Smooth muscle cell (in vitro differentiated cells): ENCODE data around the gene CWH43. TPM values are rescaled to one million over a fixed set of nuclear protein-coding genes. Genes with fewer than 3 reads are reported as not detected.
"Not testable (repeated sequence)": the region's sequence is repeated elsewhere in the genome, so short reads cannot be mapped to it uniquely, and the experiment has no call there.

ENCODE experiments used
- DNase-seq: peaks from one replicate; lab custom pipeline; 2025; ENCODE audit not compliant: unreplicated experiment; lab: John Stamatoyannopoulos, UW
- H2AFZ ChIP-seq: fragments of 200-600 bp; sonication (generic); 2 replicates; pipeline ENCODE4 v1.6.0; 2016; ENCODE audit warnings: antibody characterized with exemption, low read depth, mild to moderate bottlenecking
- H3F3A ChIP-seq: fragments of 200-600 bp; sonication (generic); 2 replicates; pipeline ENCODE4 v1.6.0; 2017; ENCODE audit warnings: antibody characterized with exemption, low read depth
- H3K27ac ChIP-seq: fragments of 200-600 bp; sonication (generic); 2 replicates; pipeline ENCODE4 v1.5.1; 2016; ENCODE audit warnings: low read depth, mild to moderate bottlenecking
- H3K27me3 ChIP-seq: fragments of 200-600 bp; sonication (generic); 2 replicates; pipeline ENCODE4 v1.6.1; 2016; ENCODE audit warnings: low read depth, mild to moderate bottlenecking
- H3K36me3 ChIP-seq: fragments of 200-600 bp; sonication (generic); 2 replicates; pipeline ENCODE4 v1.5.1; 2016; ENCODE audit warnings: low read depth
- H3K4me1 ChIP-seq: fragments of 200-600 bp; sonication (generic); 2 replicates; pipeline ENCODE4 v1.5.1; 2016; ENCODE audit warnings: low read depth
- H3K4me2 ChIP-seq: fragments of 200-600 bp; sonication (generic); 2 replicates; pipeline ENCODE4 v1.6.0; 2016; ENCODE audit warnings: mild to moderate bottlenecking
- H3K4me3 ChIP-seq: fragments of 200-600 bp; sonication (generic); 2 replicates; pipeline ENCODE4 v1.5.1; 2016; ENCODE audit warnings: mild to moderate bottlenecking
- H3K79me2 ChIP-seq: fragments of 200-600 bp; sonication (generic); 2 replicates; pipeline ENCODE4 v1.6.0; 2016; ENCODE audit warnings: low read depth, mild to moderate bottlenecking
- H3K9ac ChIP-seq: fragments of 200-600 bp; sonication (generic); 2 replicates; pipeline ENCODE4 v1.6.0; 2016; ENCODE audit warnings: low read depth
- H3K9me3 ChIP-seq: fragments of 200-600 bp; sonication (generic); replicated peaks from 2 replicates; pipeline ENCODE4 v1.5.1; 2016; ENCODE audit warnings: low read depth
- H4K20me1 ChIP-seq: fragments of 200-600 bp; sonication (generic); 2 replicates; pipeline ENCODE4 v1.6.0; 2016; ENCODE audit warnings: low read depth
- WGBS: methylation state at CpG from one replicate; pipeline ENCODE4 v1.1.7; 2016; ENCODE audit warnings: low lambda C conversion rate; 5-methylcytosine and 5-hydroxymethylcytosine counted together
- polyA plus RNA-seq: library from polyadenylated mRNA; unstranded; fragments of >200 nt; fragmentation: Nextera tagmentation; extraction: Ambion mirVana; gene quantifications from 2 replicates; pipeline ENCODE4 v1.2.1, GENCODE V29; 2016
- total RNA-seq: library from RNA; depleted of rRNA; stranded (reverse); fragments of >200 nt; gene quantifications from 2 replicates; pipeline ENCODE4 v1.2.3, GENCODE V29; 2014

The CWH43 gene
- total and polyA plus RNA-seq, 2 experiments from 2014 or later = 0.50 to 7.2 TPM

- not testable (repeated sequence) for H3K79me2 ChIP-seq, H4K20me1 ChIP-seq, H3K27ac ChIP-seq, H3K4me1 ChIP-seq, H3K4me2 ChIP-seq, H3K27me3 ChIP-seq, H3K9ac ChIP-seq, DNase-seq, H3K4me3 ChIP-seq, H3F3A ChIP-seq, H2AFZ ChIP-seq, H3K36me3 ChIP-seq
- peaks cover 16% of the 10 kb centered on the region for H3K9me3 ChIP-seq
- WGBS = 64% methylated on average over 14 of the region's 14 CpGs
Observed at GRCh38 chr4:49098034-49098759, 112.1 kb downstream of the CWH43 start.

DNA sequence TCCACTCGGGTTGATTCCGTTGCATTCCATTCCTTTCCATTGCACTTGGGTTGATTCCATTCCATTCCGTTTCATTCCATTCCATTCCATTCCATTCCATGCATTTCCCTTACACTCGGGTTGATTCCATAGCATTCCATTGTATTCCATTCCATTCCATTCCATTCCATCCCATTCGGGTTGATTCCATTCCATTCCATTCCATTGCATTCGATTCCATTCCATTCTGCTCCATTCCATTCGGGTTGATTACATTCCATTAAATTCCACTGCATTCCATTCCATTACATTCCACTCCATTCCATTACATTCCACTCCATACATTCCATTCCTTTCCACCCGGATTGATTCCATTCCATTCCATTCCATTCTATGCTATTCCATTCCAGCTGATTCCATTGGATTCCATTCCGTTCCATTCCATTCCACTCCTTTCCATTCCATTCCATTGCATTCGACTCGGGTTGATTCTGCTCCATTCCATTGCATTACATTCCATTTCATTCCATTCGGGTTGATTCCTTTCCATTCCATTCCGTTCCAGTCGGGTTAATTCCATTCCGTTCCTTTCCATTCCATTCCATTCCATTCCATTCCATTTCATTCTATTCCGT lies 113.9 kb downstream of the CWH43 start:
- H2AFZ ChIP-seq, DNase-seq, H3K4me1 ChIP-seq, H3K4me2 ChIP-seq, H3K27ac ChIP-seq, H3K4me3 ChIP-seq, H3K27me3 ChIP-seq, H3K79me2 ChIP-seq, H3K36me3 ChIP-seq, H3K9ac ChIP-seq, H4K20me1 ChIP-seq, H3F3A ChIP-seq: not testable (repeated sequence)
- H3K9me3 ChIP-seq = peaks cover 29% of the 10 kb centered on the region
- WGBS = 54% methylated on average over 16 of the region's 16 CpGs

- 48% methylated on average over 9 of the region's 9 CpGs for WGBS
- not testable (repeated sequence) for DNase-seq, H3K79me2 ChIP-seq, H3F3A ChIP-seq, H4K20me1 ChIP-seq, H3K4me3 ChIP-seq, H3K9ac ChIP-seq, H2AFZ ChIP-seq, H3K27ac ChIP-seq, H3K4me2 ChIP-seq, H3K4me1 ChIP-seq, H3K36me3 ChIP-seq, H3K27me3 ChIP-seq
- peaks cover 35% of the 10 kb centered on the region for H3K9me3 ChIP-seq
Observed at GRCh38 chr4:49102344-49102898, 116.3 kb downstream of the CWH43 start.

GRCh38 chr4:49103436-49104136 lies 117.5 kb downstream of the CWH43 start:
- not testable (repeated sequence) for H3K27me3 ChIP-seq, H3K27ac ChIP-seq, H4K20me1 ChIP-seq, H3K9ac ChIP-seq, H3K4me3 ChIP-seq, H3K79me2 ChIP-seq, H2AFZ ChIP-seq, DNase-seq, H3K36me3 ChIP-seq, H3F3A ChIP-seq, H3K4me1 ChIP-seq, H3K4me2 ChIP-seq
- H3K9me3 ChIP-seq = peaks cover 33% of the 10 kb centered on the region
- 56% methylated on average over 14 of the region's 14 CpGs for WGBS

GRCh38 chr4:49104231-49104930 lies 118.3 kb downstream of the CWH43 start:
- not testable (repeated sequence) for DNase-seq, H3K4me2 ChIP-seq, H3K79me2 ChIP-seq, H3K27me3 ChIP-seq, H3F3A ChIP-seq, H3K9ac ChIP-seq, H4K20me1 ChIP-seq, H3K4me1 ChIP-seq, H3K27ac ChIP-seq, H3K4me3 ChIP-seq, H2AFZ ChIP-seq, H3K36me3 ChIP-seq
- 57% methylated on average over 17 of the region's 17 CpGs for WGBS
- peaks cover 31% of the 10 kb centered on the region for H3K9me3 ChIP-seq

GRCh38 chr4:49105248-49105904 lies 119.3 kb downstream of the CWH43 start:
- not testable (repeated sequence) for DNase-seq, H4K20me1 ChIP-seq, H3K27me3 ChIP-seq, H3K4me1 ChIP-seq, H3K4me3 ChIP-seq, H3F3A ChIP-seq, H3K27ac ChIP-seq, H3K9ac ChIP-seq, H3K36me3 ChIP-seq, H3K79me2 ChIP-seq, H3K4me2 ChIP-seq, H2AFZ ChIP-seq
- H3K9me3 ChIP-seq = peaks cover 26% of the 10 kb centered on the region
- WGBS = 65% methylated on average over 11 of the region's 11 CpGs

DNA sequence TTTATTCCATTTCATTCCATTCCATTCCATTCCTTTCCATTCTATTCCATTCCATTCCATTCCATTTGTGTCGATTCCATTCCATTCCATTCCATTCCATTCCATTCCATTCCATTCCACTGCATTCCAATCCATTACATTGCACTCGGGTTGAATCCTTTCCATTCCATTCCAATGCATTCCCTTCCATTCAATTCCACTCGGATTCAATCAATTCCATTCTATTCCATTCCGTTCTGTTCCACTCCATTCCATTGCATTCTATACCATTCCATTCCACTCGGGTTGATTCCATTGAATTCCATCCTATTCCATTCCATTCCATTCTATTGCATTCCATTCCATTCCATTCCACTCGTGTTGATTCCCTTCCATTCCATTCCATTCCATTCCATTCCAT lies 121.2 kb downstream of the CWH43 start:
- H3K79me2 ChIP-seq, H3K4me1 ChIP-seq, H3K4me3 ChIP-seq, DNase-seq, H3K4me2 ChIP-seq, H3K36me3 ChIP-seq, H3K27me3 ChIP-seq, H2AFZ ChIP-seq, H3K27ac ChIP-seq, H3F3A ChIP-seq, H4K20me1 ChIP-seq, H3K9ac ChIP-seq: not testable (repeated sequence)
- 60% methylated on average over 6 of the region's 6 CpGs for WGBS
- peaks cover 29% of the 10 kb centered on the region for H3K9me3 ChIP-seq
